ENCODE results near the gene CDC45. TPM values are rescaled to one million over a fixed set of nuclear protein-coding genes. Genes with fewer than 3 reads are reported as not detected.
A peak's percentile ranks its signal among the peaks of the same experiment; 100 is the strongest.
"Not testable (repeated sequence)": the region's sequence is repeated elsewhere in the genome, so short reads cannot be mapped to it uniquely, and the experiment has no call there.

CDC45 gene
- total RNA-seq, 3 donors from 2014 or later, result 50.2 to 80.5 (median 54.7) TPM

DNA sequence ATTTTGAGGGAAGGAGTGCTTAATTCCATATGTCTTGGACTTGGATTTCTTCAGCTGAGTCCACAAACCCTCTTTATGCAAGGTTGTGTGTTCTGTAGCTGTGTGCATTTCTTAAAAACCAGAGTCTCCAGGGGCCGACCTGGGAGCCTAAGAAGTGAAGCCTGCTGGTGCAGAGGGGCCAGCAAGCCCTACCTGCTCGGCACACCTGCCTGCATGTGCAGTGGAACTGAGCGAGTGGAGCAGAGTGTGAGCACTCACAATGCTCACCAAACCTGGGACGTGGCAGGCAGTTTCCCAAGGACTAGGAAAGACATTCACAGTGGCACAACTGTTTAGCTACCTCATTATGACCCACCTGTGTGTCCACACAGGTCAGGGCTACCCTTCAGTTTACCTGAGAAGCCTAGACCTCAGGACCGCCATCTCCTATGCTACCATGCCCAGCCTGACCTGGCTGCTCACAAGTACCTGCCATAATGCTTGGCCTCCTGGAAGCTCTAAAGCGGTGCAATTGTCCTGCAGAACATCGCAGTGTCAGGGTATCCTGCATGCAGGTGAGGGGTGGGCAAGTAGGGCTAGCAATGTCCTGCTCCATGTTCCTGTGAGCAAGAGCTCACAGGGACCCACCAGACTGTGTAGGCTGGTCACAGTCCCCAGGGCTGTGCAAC is 36.0 kb upstream of the CDC45 start:
- ATAC-seq (no peak), DNase-seq (no peak)
- H3K4me3 Mint-ChIP-seq, result no peak overlapping the region
- peaks cover 31% of the 10 kb centered on the region for H3K4me1 Mint-ChIP-seq (ENCODE audit: low read depth)
- H3K36me3 Mint-ChIP-seq (ENCODE audit: insufficient read depth), result peaks cover 5% of the 10 kb centered on the region
- no peaks in the 10 kb centered on the region for H3K9me3 Mint-ChIP-seq
- H3K27me3 Mint-ChIP-seq (ENCODE audit: low read depth), result no peaks in the 10 kb centered on the region

DNA sequence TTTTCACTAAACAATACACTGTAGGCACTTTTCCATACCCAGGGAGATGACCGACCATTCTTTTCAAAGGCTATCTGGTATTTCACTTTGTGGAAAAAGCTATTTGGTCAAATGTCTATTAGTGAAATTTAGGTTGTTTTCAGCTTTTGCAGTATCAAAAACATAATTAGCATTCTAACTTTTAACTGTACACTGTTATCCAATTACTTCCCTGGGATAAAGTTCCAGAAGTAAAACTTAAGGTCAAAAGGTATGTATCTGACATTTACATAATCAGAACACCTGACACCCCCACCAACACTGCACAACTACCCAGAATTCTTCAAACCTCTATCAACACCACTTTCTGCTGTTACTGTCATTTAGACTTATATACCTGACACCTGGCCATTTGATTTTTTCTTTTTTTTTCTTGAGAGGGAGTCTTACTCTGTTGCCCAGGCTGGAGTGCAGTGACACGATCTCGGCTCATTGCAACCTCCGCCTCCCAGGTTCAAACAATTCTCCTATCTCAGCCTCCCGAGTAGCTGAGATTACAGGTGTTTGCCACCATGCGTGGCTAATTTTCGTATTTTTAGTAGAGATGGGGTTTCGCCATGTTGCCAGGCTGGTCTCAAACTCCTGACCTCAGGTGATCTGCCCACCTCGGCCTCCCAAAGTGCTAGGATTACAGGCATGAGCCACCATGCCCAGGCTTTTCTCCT is 34.3 kb upstream of the CDC45 start:
- not testable (repeated sequence) for H3K27me3 Mint-ChIP-seq (ENCODE audit: low read depth); H3K9me3 Mint-ChIP-seq

DNA sequence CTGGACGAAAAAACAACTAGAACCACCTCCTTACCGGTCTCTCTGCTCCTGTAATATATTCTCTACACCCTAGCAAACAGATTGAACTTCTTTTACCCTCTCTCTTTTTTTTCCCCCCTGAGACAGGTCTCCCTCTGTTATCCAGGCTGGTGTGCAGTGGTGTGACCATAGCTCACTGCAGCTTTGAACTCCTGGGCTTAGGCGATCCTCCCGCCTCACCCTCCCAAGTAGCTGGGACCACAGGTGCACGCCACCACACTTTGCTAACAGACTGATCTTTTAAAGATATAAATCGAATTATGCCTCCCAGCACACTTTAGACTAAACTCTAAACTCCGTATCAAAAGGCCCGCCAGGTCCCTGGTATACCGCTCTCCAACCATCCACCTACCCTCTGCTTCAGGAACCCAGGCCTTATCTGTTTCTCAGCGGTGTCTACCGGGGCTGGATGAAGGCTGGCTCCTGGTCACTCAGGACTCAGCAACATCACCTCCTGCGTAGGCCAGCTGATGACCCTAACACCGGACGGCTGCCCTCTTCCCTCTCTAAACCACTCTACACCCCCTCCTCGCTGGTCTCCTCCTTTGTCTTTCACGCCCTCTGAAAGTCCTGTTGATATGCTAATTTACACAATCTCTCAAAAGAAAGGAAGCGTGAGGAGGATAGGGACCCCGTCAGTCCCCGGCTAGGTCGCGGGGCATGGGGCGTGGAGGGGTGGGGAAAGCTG is 33.0 kb upstream of the CDC45 start:
- peaks cover 38% of the 10 kb centered on the region for H3K4me1 Mint-ChIP-seq (ENCODE audit: low read depth)
- no peaks in the 10 kb centered on the region for H3K9me3 Mint-ChIP-seq
- ATAC-seq (no peak), DNase-seq (no peak)
- peaks cover 7% of the 10 kb centered on the region for H3K36me3 Mint-ChIP-seq (ENCODE audit: insufficient read depth)
- peak overlapping the region; percentile 94 for H3K4me3 Mint-ChIP-seq
- no peaks in the 10 kb centered on the region for H3K27me3 Mint-ChIP-seq (ENCODE audit: low read depth)

More for the DNA sequence above, 34.3 kb upstream of the CDC45 start:
- ATAC-seq; H3K36me3 Mint-ChIP-seq (ENCODE audit: insufficient read depth); DNase-seq: not testable (repeated sequence)
- Mint-ChIP-seq H3K4me1 (ENCODE audit: low read depth) (peaks cover 38% of the 10 kb centered on the region), H3K4me3 (peak overlapping the region; percentile 0)

DNA sequence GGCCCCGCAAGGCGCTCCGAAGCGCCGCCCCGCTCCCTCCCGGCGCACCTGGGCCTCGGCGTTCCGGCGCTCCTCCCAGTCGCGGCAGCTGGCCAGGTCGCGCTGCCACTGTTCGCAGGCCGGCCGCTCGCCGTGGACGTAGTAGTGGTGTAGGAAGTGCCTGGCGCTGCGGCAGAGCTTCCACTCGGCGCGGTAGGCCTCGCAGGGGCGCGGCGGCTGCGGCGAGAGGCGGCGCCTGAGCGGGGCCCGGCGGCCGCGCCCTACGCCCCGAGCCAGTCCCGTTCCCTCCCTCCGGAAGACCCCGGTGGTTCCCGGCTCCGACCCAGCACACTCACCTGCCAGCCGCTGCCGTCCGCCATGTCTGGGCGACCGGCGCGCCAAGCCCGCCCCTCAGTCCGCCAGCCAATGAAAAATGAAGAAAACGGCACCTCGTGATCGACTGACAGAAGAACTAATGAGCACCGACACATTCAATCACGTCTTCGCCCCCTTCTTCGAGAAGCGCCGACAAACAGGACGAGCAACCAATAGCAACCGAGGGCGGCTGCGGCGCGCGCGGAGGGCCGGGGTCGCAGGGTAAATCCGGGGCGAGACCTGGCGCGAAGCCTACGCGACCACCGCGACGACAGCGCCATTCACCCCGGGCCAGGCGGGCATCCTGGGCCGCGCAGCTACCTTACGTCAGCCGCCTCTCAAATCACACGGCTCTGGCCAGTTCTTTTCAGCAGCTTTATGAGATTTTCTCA is 32.2 kb upstream of the CDC45 start, which contains the start of gene C22orf39:
C22orf39 (minus strand) TSS at position 382 of the 746 bp plus-strand sequence; CDS start at position 359, 23 bp downstream.
- peak; percentile 79 for DNase-seq
- Mint-ChIP-seq H3K4me3 (peak within 1 kb of the TSS; percentile 94), H3K36me3 (ENCODE audit: insufficient read depth) (peaks cover 11% of the 10 kb centered on the region), H3K27me3 (ENCODE audit: low read depth) (no peaks in the 10 kb centered on the region), H3K4me1 (ENCODE audit: low read depth) (peaks cover 37% of the 10 kb centered on the region), H3K9me3 (no peaks in the 10 kb centered on the region)
- ATAC-seq, result peak; percentile 92 to 93

DNA sequence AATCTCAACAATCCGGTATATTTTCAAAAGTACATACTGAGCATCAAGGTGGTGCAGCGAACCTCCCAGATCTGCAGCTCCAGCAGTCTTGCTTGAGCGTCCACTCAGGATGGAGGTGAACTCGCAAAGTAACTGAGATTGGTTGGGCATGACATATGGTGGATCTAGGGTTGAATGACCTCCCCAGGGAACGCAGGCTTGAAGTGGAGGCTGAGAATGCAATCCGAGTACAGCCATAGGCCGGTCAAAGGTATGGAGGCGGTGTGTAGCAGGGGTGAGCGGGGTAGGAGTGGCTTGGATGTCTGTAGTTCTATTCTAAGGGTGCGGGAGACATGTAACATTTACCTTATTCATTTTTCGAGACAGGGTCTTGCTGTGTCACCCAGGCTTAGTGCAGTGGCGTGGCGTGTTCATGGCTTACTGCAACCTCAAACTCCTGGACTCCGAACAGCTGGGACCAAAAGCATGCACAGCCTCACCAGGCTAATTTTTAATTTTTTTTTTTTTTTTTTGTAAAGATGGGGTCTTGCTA is 31.6 kb upstream of the CDC45 start:
- peaks cover 37% of the 10 kb centered on the region for H3K4me1 Mint-ChIP-seq (ENCODE audit: low read depth)
- ATAC-seq (peak; percentile 3 to 11), DNase-seq (no peak)
- no peaks in the 10 kb centered on the region for H3K9me3 Mint-ChIP-seq
- H3K36me3 Mint-ChIP-seq (ENCODE audit: insufficient read depth), result peaks cover 14% of the 10 kb centered on the region
- peak overlapping the region; percentile 94 for H3K4me3 Mint-ChIP-seq
- H3K27me3 Mint-ChIP-seq (ENCODE audit: low read depth), result no peaks in the 10 kb centered on the region

DNA sequence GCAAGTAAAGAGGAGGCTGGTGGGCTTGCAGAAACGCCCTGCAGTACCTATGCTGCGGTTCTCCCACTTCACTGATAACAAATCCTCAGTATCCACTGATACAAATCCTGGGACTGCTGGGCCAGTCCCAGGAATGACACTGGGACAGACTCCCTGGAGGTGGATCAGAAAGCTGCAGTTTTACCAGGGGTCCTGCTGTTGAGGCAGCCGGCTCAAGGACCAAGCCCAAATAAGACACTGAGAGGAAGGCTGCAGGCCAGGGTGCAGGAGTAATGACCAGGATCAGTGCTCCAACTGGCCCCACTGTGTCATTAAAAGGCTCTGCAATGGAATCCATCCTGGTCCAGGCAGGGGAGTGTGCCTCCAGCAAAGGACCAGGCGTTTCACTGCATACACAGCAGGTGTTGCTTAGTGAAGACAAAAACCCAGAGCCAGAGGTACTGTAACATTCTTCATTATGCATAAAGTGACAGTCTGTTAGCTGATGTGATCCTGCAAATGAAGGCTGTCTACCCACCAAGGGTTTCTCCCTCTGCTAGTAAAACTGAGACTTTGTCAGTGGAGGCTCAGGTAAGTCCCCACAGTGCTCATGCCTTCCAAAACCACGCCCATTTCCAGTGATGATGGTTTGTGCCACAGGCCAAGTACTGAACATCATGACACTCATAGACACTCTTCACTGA is 30.8 kb upstream of the CDC45 start:
- Mint-ChIP-seq H3K27me3 (ENCODE audit: low read depth) (no peaks in the 10 kb centered on the region), H3K36me3 (ENCODE audit: insufficient read depth) (peaks cover 16% of the 10 kb centered on the region), H3K4me3 (peak overlapping the region; percentile 94), H3K9me3 (no peaks in the 10 kb centered on the region), H3K4me1 (ENCODE audit: low read depth) (peaks cover 37% of the 10 kb centered on the region)
- ATAC-seq, result peak; percentile 25 to 27
- DNase-seq, result no peak

DNA sequence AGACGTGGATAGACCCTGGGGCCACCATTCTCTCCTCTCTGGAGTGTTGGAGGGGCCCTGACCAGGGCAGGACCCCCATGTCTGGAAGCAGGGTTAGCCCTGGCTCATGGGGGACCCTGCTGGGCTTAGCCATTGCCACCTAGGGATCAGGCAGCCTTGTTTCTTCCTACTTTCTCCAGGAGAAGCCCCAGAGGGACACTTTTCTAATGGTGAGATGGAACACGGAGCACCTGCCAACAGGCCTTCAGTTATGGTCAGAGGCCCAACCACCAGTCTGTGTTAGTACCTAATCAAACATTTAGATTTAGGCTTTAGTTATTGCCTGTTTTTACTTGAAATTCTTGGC is 30.3 kb upstream of the CDC45 start:
- no peaks in the 10 kb centered on the region for H3K9me3 Mint-ChIP-seq
- no peaks in the 10 kb centered on the region for H3K27me3 Mint-ChIP-seq (ENCODE audit: low read depth)
- peaks cover 21% of the 10 kb centered on the region for H3K36me3 Mint-ChIP-seq (ENCODE audit: insufficient read depth)
- H3K4me3 Mint-ChIP-seq, result no peak overlapping the region
- ATAC-seq (no peak), DNase-seq (no peak)
- H3K4me1 Mint-ChIP-seq (ENCODE audit: low read depth), result peaks cover 36% of the 10 kb centered on the region

DNA sequence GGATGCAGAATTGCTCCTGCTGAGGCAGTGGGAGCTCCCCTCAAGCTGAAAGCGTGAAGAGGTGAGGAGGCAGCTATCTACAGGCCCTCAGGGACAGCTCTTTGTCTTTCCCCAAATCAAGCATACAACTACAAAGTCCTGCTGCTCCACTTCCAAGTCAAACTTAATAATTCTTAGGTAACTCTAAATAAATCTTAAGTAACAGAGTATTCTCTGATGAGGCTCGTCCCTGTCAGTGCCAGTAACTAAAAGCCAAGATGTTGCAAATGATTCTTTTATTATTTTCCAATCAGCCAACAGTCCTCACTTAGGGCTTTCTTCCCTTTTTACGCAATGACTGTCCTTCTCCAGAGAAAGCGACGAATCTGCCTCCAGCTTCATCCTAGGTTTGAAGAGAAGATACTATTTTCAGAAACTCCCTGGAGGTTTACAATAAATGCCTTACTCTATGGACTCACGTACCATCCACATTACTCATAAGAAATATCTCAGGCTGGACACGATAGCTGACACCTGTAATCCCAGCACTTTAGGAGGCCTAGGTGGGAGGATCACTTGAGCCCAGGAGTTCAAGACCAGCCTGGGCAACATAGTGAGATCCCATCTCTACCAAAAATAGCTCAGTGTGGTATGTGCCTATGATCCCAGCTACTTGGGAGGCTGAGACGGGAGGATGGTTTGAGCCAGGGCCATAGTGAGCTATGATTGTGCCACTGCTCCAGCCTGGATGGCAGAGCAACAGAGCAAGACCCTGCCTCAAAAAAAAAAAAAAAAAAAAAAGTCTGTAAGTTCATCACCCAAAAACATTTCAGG is 29.2 kb upstream of the CDC45 start:
- H3K4me3 Mint-ChIP-seq, result no peak overlapping the region
- H3K9me3 Mint-ChIP-seq, result no peaks in the 10 kb centered on the region
- no peaks in the 10 kb centered on the region for H3K27me3 Mint-ChIP-seq (ENCODE audit: low read depth)
- peaks cover 28% of the 10 kb centered on the region for H3K4me1 Mint-ChIP-seq (ENCODE audit: low read depth)
- ATAC-seq, result no peak
- H3K36me3 Mint-ChIP-seq (ENCODE audit: insufficient read depth), result peaks cover 31% of the 10 kb centered on the region
- DNase-seq, result no peak

DNA sequence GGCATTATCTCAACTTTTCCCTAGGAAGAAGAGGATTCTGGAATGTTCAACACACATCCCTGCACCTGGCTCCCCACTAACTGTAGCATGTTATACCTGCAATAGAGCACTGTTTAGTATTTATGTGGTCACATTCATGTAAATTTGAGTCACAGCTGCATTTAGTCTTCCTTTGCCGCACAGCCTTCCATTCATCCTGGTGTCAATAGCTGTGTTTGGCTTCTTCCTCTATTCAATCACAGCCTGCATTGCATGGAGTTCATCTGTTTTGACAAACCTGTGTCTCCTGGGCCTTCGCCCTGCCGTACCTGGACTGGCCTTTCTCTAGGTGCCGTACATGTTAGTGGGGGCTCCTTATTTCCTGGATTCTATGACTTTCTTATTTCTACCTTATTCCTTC is 28.1 kb upstream of the CDC45 start:
- H3K4me3 Mint-ChIP-seq, result no peak overlapping the region
- peaks cover 23% of the 10 kb centered on the region for H3K4me1 Mint-ChIP-seq (ENCODE audit: low read depth)

DNA sequence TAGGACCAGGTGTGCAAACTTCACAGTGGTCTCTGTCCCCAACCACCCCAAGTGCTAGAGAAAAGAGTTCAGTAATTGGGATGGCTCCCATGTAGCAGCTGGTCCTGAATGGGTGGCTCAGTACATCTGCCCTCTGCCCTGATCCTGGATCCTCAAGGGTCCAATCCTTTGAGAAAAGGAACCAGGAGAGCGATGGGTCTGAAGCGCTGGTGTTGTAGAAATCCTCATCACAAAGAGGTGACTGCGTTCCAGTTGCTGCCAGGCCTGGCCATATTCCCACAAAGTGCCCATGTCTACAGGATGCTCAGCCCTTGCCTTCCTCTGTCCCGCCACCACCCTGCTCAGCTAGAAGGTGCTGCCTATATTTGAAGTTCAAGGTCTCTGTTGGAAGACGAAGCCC is 26.0 kb upstream of the CDC45 start:
- Mint-ChIP-seq H3K4me1 (ENCODE audit: low read depth) (peaks cover 10% of the 10 kb centered on the region), H3K27me3 (ENCODE audit: low read depth) (no peaks in the 10 kb centered on the region), H3K36me3 (ENCODE audit: insufficient read depth) (peaks cover 38% of the 10 kb centered on the region), H3K9me3 (no peaks in the 10 kb centered on the region), H3K4me3 (no peak overlapping the region)
- no peak for DNase-seq
- ATAC-seq, result no peak

More for the DNA sequence above, 28.1 kb upstream of the CDC45 start:
- Mint-ChIP-seq H3K9me3 (no peaks in the 10 kb centered on the region), H3K27me3 (ENCODE audit: low read depth) (no peaks in the 10 kb centered on the region), H3K36me3 (ENCODE audit: insufficient read depth) (peaks cover 34% of the 10 kb centered on the region)
- no peak for DNase-seq
- no peak for ATAC-seq

DNA sequence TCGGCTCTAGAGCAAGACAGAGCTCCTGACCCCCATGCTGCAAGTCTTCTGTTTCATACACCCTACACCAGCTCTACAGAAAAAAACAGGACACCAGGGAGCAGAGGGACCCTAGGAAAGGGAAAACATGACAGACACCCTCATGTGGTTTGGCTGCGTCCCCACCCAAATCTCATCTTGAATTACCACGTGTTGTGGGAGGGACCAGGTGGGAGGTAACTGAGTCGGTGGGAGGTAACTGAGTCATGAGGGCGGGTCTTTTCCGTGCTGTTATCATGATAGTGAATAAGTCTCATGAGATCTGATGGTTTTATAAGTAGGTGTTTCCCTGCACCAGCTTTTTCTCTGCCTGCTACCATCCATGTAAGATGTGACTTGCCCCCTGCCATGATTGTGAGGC is 25.6 kb upstream of the CDC45 start:
- peaks cover 7% of the 10 kb centered on the region for H3K4me1 Mint-ChIP-seq (ENCODE audit: low read depth)
- DNase-seq, result no peak

DNA sequence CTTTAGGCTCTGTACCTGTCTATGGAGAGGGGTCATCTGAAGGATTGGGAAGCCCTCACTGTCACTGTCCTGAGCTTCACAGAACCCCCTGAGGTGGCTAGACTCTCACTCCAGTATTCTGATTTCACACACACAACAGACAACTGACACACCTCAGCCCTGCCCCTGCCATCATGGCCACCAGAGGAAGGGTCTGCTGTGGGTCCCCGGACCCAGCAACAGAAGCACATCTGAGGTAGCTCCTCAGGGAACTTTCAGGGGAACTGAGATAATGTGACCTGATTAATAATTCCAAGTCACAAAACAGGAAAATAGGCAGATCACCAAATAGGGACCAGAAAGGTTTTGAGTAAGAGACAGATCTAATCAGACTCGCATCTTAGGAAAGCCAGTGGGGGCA is 24.7 kb upstream of the CDC45 start:
- H3K9me3 Mint-ChIP-seq, result no peaks in the 10 kb centered on the region
- ATAC-seq (no peak), DNase-seq (no peak)
- H3K4me1 Mint-ChIP-seq (ENCODE audit: low read depth), result peaks cover 3% of the 10 kb centered on the region
- no peaks in the 10 kb centered on the region for H3K27me3 Mint-ChIP-seq (ENCODE audit: low read depth)
- no peak overlapping the region for H3K4me3 Mint-ChIP-seq
- peaks cover 38% of the 10 kb centered on the region for H3K36me3 Mint-ChIP-seq (ENCODE audit: insufficient read depth)

More for the DNA sequence above, 25.6 kb upstream of the CDC45 start:
- no peak for ATAC-seq
- no peaks in the 10 kb centered on the region for H3K9me3 Mint-ChIP-seq
- peaks cover 38% of the 10 kb centered on the region for H3K36me3 Mint-ChIP-seq (ENCODE audit: insufficient read depth)
- no peaks in the 10 kb centered on the region for H3K27me3 Mint-ChIP-seq (ENCODE audit: low read depth)
- H3K4me3 Mint-ChIP-seq, result no peak overlapping the region
